GM12878 (cell line): ENCODE results near the gene PELI2. TPM values are rescaled to one million over a fixed set of nuclear protein-coding genes. Genes with fewer than 3 reads are reported as not detected.

ENCODE experiments used
- ATAC-seq: fragments of 200-7000 bp; cut with Tn5 transposase; 3 replicates; pipeline ENCODE4 v1.9.1; 2020; ENCODE audit warnings: mild to moderate bottlenecking, moderate library complexity
- BruUV-seq: library from RNA; stranded (reverse); fragments of 400-500 nt; replicated peaks from 2 replicates; lab custom pipeline; 2021; lab: Mats Ljungman, UMichigan
- CTCF ChIA-PET: fragments of 300-600 bp; sonication (Branson Sonifier 250); formaldehyde crosslinking; extraction: SDS; loops from one replicate; lab custom pipeline; 2021; ENCODE audit warnings: inconsistent platforms; lab: Yijun Ruan, JAX
- POLR2A ChIA-PET: fragments of 350-600 bp; formaldehyde crosslinking; extraction: SDS; loops from one replicate; lab custom pipeline; 2021; ENCODE audit warnings: inconsistent platforms; lab: Charles Lee
- RAD21 ChIA-PET: fragments of 300-600 bp; sonication (Branson Sonifier 250); formaldehyde crosslinking; loops from one replicate; lab custom pipeline; 2023; ENCODE audit warnings: antibody characterized with exemption; ENCODE audit not compliant: unreplicated experiment; lab: Charles Lee
- SMC1A ChIA-PET: fragments of 300-600 bp; sonication (Branson Sonifier 250); formaldehyde crosslinking; loops from one replicate; lab custom pipeline; 2023; ENCODE audit not compliant: unreplicated experiment, uncharacterized antibody; lab: Charles Lee
- DNase-seq: peaks from one replicate; pipeline ENCODE4 v3.0.0-alpha.2; 2011; ENCODE audit warnings: low read depth, low spot score
- FAIRE-seq: peaks from 3 replicates; lab custom pipeline; 2011; peaks lifted over from hg19 to GRCh38; lab: Jason Lieb, UNC
- H2AFZ ChIP-seq: 2 replicates; pipeline ENCODE4 v1.6.0; 2011; ENCODE audit warnings: low read depth, low read length, control low read depth; ENCODE audit not compliant: control insufficient read depth
- H3K27ac ChIP-seq: 2 replicates; pipeline ENCODE4 v1.5.1; 2011; ENCODE audit warnings: control low read depth; ENCODE audit not compliant: control insufficient read depth, insufficient read depth
- H3K27me3 ChIP-seq, 2 experiments: replicated peaks in 1 of 2; 2 replicates each; pipeline versions ENCODE4 v1.6.0 to v1.6.1; 2011; ENCODE audit warnings: low read length in 1 of 2; ENCODE audit not compliant: control insufficient read depth in 2 of 2, insufficient read depth in 2 of 2
- H3K36me3 ChIP-seq, 2 experiments: 2 replicates each; pipeline ENCODE4 v1.5.1; 2011; ENCODE audit warnings: low read length in 1 of 2; ENCODE audit not compliant: control insufficient read depth in 2 of 2, insufficient read depth in 2 of 2
- H3K4me1 ChIP-seq: 2 replicates; pipeline ENCODE4 v1.6.1; 2011; ENCODE audit warnings: mild to moderate bottlenecking, low read length, moderate library complexity, mixed read lengths; ENCODE audit not compliant: control insufficient read depth, insufficient read depth
- H3K4me2 ChIP-seq: 2 replicates; pipeline ENCODE4 v1.6.0; 2011; ENCODE audit warnings: control low read depth; ENCODE audit not compliant: control insufficient read depth, insufficient read depth
- H3K4me3 ChIP-seq: fragments of 200-600 bp; sonication (generic); 2 replicates; pipeline ENCODE4 v1.5.1; 2016
- H3K79me2 ChIP-seq: 2 replicates; pipeline ENCODE4 v1.6.0; 2011; ENCODE audit warnings: low read length; ENCODE audit not compliant: control insufficient read depth, insufficient read depth
- H3K9ac ChIP-seq: 2 replicates; pipeline ENCODE4 v1.8.0; 2011; ENCODE audit warnings: low read length, control low read depth, mixed read lengths; ENCODE audit not compliant: control insufficient read depth, insufficient read depth
- H3K9me3 ChIP-seq: replicated peaks from 3 replicates; pipeline ENCODE4 v1.5.1; 2011; ENCODE audit warnings: mild to moderate bottlenecking, low read length; ENCODE audit not compliant: control insufficient read depth, insufficient read depth
- H4K20me1 ChIP-seq: 2 replicates; pipeline ENCODE4 v1.6.0; 2011; ENCODE audit not compliant: control insufficient read depth, insufficient read depth
- BCL11A ChIP-seq: IDR thresholded peaks from 2 replicates; pipeline ENCODE4 v1.6.1; 2011; ENCODE audit warnings: low read depth, low read length
- BHLHE40 ChIP-seq, 2 experiments: fragments of 450-650 bp in 1 of 2; IDR thresholded peaks; 2 replicates each; pipeline ENCODE4 v1.6.1; 2011 to 2017; ENCODE audit warnings: low read depth in 2 of 2, borderline replicate concordance in 1 of 2, improper control_type of control experiment in 1 of 2, low read length in 1 of 2, mild to moderate bottlenecking in 1 of 2
- CHD1 ChIP-seq: IDR thresholded peaks from 2 replicates; pipeline ENCODE4 v1.6.1; 2012; ENCODE audit warnings: low read depth, low read length, improper control_type of control experiment
- CHD2 ChIP-seq: IDR thresholded peaks from 2 replicates; pipeline ENCODE4 v1.6.1; 2011; ENCODE audit warnings: low read depth, low read length, improper control_type of control experiment, borderline replicate concordance
- MYC ChIP-seq: IDR thresholded peaks from 2 replicates; pipeline ENCODE4 v1.6.1; 2011; ENCODE audit warnings: mild to moderate bottlenecking, low read length, moderate library complexity, inconsistent platforms; ENCODE audit not compliant: insufficient read depth, insufficient replicate concordance, insufficient read length, severe bottlenecking
- NBN ChIP-seq: fragments of 450-650 bp; IDR thresholded peaks from 2 replicates; pipeline ENCODE4 v1.6.1; 2016
- RBBP5 ChIP-seq: fragments of 200-600 bp; sonication (generic); conservative IDR thresholded peaks from 2 replicates; pipeline ENCODE4 v1.6.1; 2016
- RUNX3 ChIP-seq: IDR thresholded peaks from 2 replicates; pipeline ENCODE4 v1.6.1; 2012; ENCODE audit warnings: low read length, inconsistent platforms
- SPI1 ChIP-seq: IDR thresholded peaks from 2 replicates; pipeline ENCODE4 v1.6.1; 2011; ENCODE audit warnings: low read depth, mild to moderate bottlenecking, low read length, moderate library complexity, borderline replicate concordance; ENCODE audit not compliant: insufficient read depth
- SREBF1 ChIP-seq: IDR thresholded peaks from 2 replicates; pipeline ENCODE4 v1.6.1; 2012; ENCODE audit warnings: mild to moderate bottlenecking, low read length
- SRF ChIP-seq, 2 experiments: IDR thresholded peaks; 2 replicates each; pipeline ENCODE4 v1.6.1; 2011; ENCODE audit warnings: low read depth in 2 of 2, low read length in 2 of 2, mild to moderate bottlenecking in 1 of 2, moderate library complexity in 1 of 2
- SUPT20H ChIP-seq: IDR thresholded peaks from 2 replicates; pipeline ENCODE4 v1.6.1; 2011; ENCODE audit warnings: low read depth, mild to moderate bottlenecking, low read length, moderate library complexity, borderline replicate concordance; ENCODE audit not compliant: control insufficient read depth
- TARDBP ChIP-seq: IDR thresholded peaks from 2 replicates; pipeline ENCODE4 v1.6.1; 2016; ENCODE audit warnings: borderline replicate concordance
- TCF7 ChIP-seq: IDR thresholded peaks from 2 replicates; pipeline ENCODE4 v1.6.1; 2014; ENCODE audit warnings: antibody characterized with exemption, borderline replicate concordance
- ZNF207 ChIP-seq: fragments of 450-650 bp; IDR thresholded peaks from 2 replicates; pipeline ENCODE4 v1.6.1; 2014; ENCODE audit warnings: antibody characterized with exemption, mild to moderate bottlenecking, borderline replicate concordance
- ZSCAN29 ChIP-seq: fragments of 450-650 bp; IDR thresholded peaks from 2 replicates; pipeline ENCODE4 v1.6.1; 2017; ENCODE audit warnings: mild to moderate bottlenecking, moderate library complexity
- WGBS: methylation state at CpG from one replicate; pipeline ENCODE4 v1.1.6; 2016; ENCODE audit warnings: low lambda C conversion rate; ENCODE audit not compliant: insufficient replicate concordance, insufficient coverage; ENCODE audit errors: missing lambda C conversion rate; 5-methylcytosine and 5-hydroxymethylcytosine counted together
- in situ Hi-C: fragments of 300-500 bp; cut with MboI; formaldehyde crosslinking; loops from 9 replicates; pipeline ENCODE4 v1.14.3; 2018; ENCODE audit warnings: mixed read lengths
- intact Hi-C: fragments of 100-400 bp; cut with micrococcal nuclease; formaldehyde crosslinking; loops from one replicate; pipeline ENCODE4 v1.14.2; 2022; ENCODE audit not compliant: unreplicated experiment
- polyA plus RNA-seq, 11 experiments: library from polyadenylated mRNA; depleted of rRNA in 4 of 11; unstranded in 6 of 11; stranded (reverse) in 5 of 11; fragments of >200 nt; fragmentation: Nextera tagmentation in 4 of 11; fragmentation: Illumina TruSeq in 1 of 11; extraction: Ambion mirVana in 4 of 11; extraction: Trizol in 1 of 11; gene quantifications; 1 replicate in 1 of 11; 2 replicates in 10 of 11; pipeline versions ENCODE4 v1.2.1 to v1.2.3, GENCODE V29; 2011 to 2016; ENCODE audit warnings: inconsistent platforms in 2 of 11, missing spikeins in 2 of 11, low read depth in 1 of 11
- total RNA-seq, 4 experiments: library from RNA; depleted of rRNA in 3 of 4; stranded (reverse); fragments of >200 nt in 3 of 4; fragmentation: Illumina TruSeq in 1 of 4; extraction: Trizol in 1 of 4; gene quantifications; 2 replicates each; pipeline versions ENCODE4 v1.2.1 to v1.2.3, GENCODE V29; 2013 to 2021
- TF ChIP-seq, protein P1 (sequence below): fragments of 150-350 bp; IDR thresholded peaks from 2 replicates; pipeline ENCODE4 v1.6.1; 2016; ENCODE audit warnings: low read depth, low read length
- TF ChIP-seq, protein P2 (sequence below): fragments of 450-650 bp; IDR thresholded peaks from 2 replicates; pipeline ENCODE4 v1.6.1; 2017; ENCODE audit warnings: mild to moderate bottlenecking, low read depth, inconsistent platforms; ENCODE audit not compliant: poor library complexity, severe bottlenecking

Gene PELI2
- total and polyA plus RNA-seq, 10 of the 15 experiments (the other 5 are each of a cell fraction or from before 2014, with no cell fraction given), result under 0.01 to 0.10 (median 0.01) TPM; not detected in 3

GRCh38 chr14:56088941-56089340 lies 29.3 kb upstream of the PELI2 start (continued):
- TF ChIP-seq ZNF207, result no peak
- TF ChIP-seq CHD1, result no peak
- TF ChIP-seq, protein P1, sequence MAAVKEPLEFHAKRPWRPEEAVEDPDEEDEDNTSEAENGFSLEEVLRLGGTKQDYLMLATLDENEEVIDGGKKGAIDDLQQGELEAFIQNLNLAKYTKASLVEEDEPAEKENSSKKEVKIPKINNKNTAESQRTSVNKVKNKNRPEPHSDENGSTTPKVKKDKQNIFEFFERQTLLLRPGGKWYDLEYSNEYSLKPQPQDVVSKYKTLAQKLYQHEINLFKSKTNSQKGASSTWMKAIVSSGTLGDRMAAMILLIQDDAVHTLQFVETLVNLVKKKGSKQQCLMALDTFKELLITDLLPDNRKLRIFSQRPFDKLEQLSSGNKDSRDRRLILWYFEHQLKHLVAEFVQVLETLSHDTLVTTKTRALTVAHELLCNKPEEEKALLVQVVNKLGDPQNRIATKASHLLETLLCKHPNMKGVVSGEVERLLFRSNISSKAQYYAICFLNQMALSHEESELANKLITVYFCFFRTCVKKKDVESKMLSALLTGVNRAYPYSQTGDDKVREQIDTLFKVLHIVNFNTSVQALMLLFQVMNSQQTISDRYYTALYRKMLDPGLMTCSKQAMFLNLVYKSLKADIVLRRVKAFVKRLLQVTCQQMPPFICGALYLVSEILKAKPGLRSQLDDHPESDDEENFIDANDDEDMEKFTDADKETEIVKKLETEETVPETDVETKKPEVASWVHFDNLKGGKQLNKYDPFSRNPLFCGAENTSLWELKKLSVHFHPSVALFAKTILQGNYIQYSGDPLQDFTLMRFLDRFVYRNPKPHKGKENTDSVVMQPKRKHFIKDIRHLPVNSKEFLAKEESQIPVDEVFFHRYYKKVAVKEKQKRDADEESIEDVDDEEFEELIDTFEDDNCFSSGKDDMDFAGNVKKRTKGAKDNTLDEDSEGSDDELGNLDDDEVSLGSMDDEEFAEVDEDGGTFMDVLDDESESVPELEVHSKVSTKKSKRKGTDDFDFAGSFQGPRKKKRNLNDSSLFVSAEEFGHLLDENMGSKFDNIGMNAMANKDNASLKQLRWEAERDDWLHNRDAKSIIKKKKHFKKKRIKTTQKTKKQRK, result no peak
- TF ChIP-seq BHLHE40 (IDR thresholded peaks at IDR 0.05; ENCODE audit: borderline replicate concordance in 1 of 2, low read depth in 2 of 2, low read length in 1 of 2), result no peak
- no peak for TF ChIP-seq CHD2
- no peak for TF ChIP-seq SREBF1
- TF ChIP-seq, protein P2, sequence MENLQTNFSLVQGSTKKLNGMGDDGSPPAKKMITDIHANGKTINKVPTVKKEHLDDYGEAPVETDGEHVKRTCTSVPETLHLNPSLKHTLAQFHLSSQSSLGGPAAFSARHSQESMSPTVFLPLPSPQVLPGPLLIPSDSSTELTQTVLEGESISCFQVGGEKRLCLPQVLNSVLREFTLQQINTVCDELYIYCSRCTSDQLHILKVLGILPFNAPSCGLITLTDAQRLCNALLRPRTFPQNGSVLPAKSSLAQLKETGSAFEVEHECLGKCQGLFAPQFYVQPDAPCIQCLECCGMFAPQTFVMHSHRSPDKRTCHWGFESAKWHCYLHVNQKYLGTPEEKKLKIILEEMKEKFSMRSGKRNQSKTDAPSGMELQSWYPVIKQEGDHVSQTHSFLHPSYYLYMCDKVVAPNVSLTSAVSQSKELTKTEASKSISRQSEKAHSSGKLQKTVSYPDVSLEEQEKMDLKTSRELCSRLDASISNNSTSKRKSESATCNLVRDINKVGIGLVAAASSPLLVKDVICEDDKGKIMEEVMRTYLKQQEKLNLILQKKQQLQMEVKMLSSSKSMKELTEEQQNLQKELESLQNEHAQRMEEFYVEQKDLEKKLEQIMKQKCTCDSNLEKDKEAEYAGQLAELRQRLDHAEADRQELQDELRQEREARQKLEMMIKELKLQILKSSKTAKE, result no peak

DNA sequence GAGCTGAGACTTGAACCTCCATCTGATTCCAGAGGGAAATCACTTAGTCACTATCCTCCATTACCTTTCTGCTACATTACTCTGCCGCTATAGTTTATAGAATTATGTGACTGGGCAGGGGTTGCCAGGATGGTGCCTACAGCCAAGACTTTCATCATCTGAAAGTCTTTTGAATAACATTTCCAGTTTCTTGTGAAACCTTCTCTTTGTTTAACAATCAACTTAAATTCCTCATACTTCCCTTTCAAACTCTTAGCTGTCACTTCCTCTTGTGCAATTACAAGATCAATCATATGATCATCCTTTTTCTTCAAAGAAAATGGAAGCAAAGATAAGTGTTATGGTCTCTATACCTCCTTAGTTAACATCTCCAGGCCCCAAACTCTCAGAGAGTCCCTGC lies 25.4 kb upstream of the PELI2 start:
- no peaks in the 10 kb centered on the region; a peak in 1 of 4 replicates for H3K27me3 ChIP-seq
- H3K79me2 ChIP-seq, result no peaks in the 10 kb centered on the region
- no peak for DNase-seq
- no peak overlapping the region for H2AFZ ChIP-seq
- TF ChIP-seq SRF (IDR thresholded peaks at IDR 0.05; ENCODE audit: low read depth in 2 of 2, low read length in 2 of 2) (no peak), NBN (no peak), TCF7 (no peak), CHD1 (no peak), RUNX3 (no peak), MYC (no peak), RBBP5 (no peak), TARDBP (no peak), ZSCAN29 (no peak), SUPT20H (no peak), SPI1 (no peak), BCL11A (no peak)
- FAIRE-seq, result no peak
- intact Hi-C loops (no loop called here), in situ Hi-C loops (no loop called here)
- no peaks in the 10 kb centered on the region for H4K20me1 ChIP-seq
- no peak overlapping the region for H3K9ac ChIP-seq
- H3K27ac ChIP-seq, result no peak overlapping the region
- H3K4me3 ChIP-seq, result no peak overlapping the region
- ChIA-PET RAD21 (no interaction called here), CTCF (no interaction called here), POLR2A (no interaction called here), SMC1A (no interaction called here)
- no peaks in the 10 kb centered on the region for H3K36me3 ChIP-seq
- WGBS, result 82% methylated on average over 1 of the region's 1 CpG
- H3K4me2 ChIP-seq, result no peak overlapping the region
- H3K4me1 ChIP-seq, result no peaks in the 10 kb centered on the region
- no peak for ATAC-seq
- BruUV-seq, result no TSS peak
- H3K9me3 ChIP-seq, result no peaks in the 10 kb centered on the region
